ENCODE data around the gene BET1.

The BET1 gene

DNA sequence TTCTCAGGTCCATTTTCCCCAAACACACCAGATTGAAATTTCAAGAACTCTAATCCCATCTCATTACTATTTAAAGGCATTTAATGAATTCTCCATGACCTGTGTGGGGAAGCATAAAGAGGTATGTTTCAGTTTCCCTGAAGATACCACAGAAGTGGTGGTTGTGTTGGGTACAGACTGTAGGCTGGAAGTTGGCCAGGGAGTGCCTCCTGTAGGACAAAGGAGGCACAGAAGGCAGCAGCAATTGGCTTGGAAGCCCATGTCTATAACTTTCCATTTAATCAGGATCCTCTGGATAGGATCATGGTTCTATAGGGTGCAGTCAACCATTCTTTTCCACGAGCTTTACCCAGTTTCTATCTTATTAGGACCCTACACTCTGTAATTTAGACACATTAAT lies 8.6 kb upstream of the BET1 start:
- DNase-seq (ENCODE audit: low read depth in 2 of 2), result no peak

DNA sequence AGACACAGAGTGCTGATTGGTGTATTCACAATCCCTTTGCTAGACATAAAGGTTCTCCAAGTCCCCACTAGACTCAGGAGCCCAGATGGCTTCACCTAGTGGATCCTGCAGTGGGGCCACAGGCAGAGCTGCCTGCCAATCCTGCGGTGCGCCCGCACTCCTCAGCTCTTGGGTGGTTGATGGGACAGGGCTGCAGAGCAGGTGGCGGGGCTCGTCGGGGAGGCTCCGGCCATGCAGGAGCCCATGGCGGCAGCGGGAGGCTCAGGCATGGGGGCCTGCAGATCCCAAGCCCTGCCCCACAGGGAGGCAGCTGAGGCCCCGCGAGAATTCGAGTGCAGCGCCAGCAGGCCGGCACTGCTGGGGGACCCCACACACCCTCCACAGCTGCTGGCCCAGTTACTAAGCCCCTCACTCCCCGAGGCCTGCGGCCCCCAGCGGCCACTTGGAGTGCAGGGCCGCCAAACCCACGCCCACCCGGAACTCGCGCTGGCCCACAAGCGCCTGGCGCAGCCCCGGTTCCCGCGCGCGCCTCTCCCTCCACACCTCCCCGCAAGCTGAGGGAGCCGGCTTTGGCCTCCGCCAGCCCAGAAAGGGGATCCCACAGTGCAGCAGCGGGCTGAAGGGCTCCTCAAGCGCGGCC lies 7.7 kb upstream of the BET1 start:
- no peak for DNase-seq (ENCODE audit: low read depth in 2 of 2)

DNA sequence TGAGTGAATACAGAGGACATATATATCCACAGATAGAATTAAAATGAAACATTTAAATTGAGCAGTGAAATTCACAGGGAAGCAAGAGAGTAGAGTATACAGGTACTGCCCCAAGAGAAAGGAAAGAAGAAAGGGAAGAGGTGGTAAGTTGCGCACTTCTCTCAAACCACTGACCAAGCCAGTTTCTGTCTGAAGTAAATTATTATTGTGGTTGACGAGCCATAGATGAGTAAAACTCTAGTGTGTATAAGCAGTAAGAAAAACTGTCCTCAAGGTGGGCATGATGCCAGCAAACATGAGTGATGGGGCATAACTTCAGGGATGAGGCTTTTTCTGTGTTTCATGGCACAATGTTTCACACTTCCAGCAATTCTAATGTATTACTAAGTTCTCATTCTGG lies 4.4 kb upstream of the BET1 start:
- no peak for DNase-seq (ENCODE audit: low read depth in 2 of 2)

- no peak for DNase-seq (ENCODE audit: low read depth in 2 of 2)
Measured at GRCh38 chr7:94005753-94006152, 1.6 kb upstream of the BET1 start.

DNA sequence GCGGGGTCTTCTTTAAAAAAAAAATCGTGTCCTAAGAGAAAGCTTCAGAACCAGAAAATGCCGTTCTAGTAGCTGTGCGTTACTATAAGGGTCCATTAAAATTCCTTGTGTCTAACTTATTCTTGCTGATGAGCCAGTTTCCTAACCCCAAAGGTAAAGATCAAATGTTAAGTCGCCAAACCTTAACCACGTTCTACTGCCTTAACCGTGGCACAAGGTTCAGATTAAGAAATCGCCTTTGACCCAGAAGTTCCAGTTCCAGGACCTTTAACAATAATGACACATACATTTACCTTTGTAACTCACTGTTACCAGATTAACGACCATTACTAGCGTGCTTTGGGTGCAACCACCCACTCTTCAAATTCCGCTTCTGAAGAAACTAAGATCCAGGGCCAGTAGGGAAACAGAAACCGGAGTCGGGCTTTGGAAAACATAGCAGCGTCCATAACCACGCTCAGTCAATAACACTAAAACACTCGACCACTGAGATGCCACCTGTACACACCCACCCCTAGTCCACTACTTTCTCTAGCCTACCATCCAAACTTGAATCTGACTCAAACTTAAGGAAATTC lies 620 bp downstream of the BET1 start:
- no peak for DNase-seq (ENCODE audit: low read depth in 2 of 2)

DNA sequence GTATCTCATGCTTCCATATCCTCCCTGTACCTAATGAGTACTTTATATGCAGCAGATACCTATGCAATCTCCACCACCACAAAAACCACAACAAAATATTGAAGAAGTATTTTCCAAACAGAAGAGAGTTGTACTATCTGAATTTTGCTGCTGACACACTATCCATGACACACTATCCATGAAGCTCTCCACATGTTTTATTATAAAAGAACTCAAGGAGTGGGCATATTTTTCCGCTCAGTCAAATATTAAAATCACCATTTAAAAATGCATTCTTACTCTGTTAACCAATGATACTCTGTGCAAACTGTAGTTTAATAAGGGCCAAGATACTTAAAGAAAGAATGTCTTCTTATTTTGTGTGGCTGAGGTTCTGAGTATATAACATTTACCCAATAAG lies 2.8 kb downstream of the BET1 start:
- no peak for DNase-seq (ENCODE audit: low read depth in 2 of 2)

GRCh38 chr7:93997868-93998267 lies 6.3 kb downstream of the BET1 start:
- no peak for DNase-seq (ENCODE audit: low read depth in 2 of 2)

DNA sequence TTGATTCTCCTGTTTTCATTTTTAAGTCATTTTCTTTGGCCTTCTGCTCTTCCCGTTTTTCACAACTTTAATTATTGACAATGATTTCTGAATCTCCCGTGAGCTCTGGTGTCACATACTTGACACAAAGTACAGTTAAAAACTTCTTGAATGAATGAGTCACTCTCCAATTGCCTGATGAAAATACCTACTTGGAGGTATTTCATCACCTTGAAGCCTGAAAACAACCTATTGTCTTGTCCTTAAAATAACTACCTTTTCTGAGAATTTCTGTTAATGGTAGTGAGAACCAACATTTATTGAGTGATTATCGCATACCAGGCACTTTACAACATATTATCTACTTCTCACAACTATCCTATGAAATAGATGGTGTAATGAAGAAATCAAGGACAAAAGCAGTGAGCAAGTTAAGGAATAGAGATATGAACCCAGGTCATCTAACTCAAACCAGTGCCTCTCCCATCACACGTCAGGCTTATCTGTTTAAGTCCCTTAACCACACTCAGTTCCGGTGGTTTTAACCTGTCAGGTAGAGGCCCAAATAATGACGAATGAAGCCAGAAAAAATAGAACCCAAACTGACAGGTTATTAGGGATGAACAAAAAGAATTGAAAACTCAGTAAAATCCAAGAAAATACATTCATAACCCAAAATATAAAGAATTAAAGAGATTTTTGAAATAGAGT lies 11.6 kb downstream of the BET1 start:
- DNase-seq (ENCODE audit: low read depth in 2 of 2), result no peak

DNA sequence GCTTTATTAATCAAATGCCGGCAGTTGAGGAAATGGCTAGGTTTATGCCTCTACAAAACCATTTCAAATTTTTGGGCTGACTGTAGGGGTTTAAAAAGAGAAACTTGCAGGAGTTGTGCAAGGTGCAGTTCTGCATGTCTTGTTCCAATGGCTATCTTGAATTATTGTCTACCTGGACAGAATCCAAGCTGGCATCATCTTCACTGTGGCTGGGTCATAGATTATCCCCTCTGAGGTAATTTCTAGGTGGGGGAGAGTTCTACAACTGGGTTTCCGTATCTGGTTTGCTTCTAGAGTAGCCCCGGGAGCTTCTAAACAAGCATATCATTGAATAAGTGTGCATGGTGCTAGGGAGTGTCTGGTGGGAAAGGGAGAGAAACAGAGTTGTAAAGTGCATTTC lies 16.9 kb downstream of the BET1 start:
- DNase-seq (ENCODE audit: low read depth in 2 of 2), result no peak

GRCh38 chr7:93985101-93985500 lies 19.1 kb downstream of the BET1 start:
- no peak for DNase-seq (ENCODE audit: low read depth in 2 of 2)

- DNase-seq (ENCODE audit: low read depth in 2 of 2), result no peak
Measured at GRCh38 chr7:93984024-93984423, 20.1 kb downstream of the BET1 start.

DNA sequence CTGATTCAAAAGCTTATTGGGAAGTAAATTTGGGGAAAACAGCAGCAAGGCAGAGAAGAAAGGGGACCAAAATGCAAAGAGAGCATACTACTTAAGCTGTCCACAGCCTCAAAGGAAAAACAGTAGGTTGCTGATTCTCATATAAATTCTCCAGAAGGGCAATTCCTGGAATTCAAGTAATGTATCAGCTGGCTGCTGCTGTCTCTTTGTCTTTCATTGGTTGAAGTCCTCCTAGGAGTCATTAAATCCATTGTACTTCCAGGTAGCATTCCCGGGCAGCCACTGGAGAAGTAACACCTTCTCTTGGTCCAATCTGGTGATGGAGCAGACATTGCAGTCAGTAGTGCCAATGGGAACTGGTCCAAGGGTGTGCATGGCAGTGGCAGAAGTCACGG lies 22.7 kb downstream of the BET1 start:
- DNase-seq (ENCODE audit: low read depth in 2 of 2), result no peak

DNA sequence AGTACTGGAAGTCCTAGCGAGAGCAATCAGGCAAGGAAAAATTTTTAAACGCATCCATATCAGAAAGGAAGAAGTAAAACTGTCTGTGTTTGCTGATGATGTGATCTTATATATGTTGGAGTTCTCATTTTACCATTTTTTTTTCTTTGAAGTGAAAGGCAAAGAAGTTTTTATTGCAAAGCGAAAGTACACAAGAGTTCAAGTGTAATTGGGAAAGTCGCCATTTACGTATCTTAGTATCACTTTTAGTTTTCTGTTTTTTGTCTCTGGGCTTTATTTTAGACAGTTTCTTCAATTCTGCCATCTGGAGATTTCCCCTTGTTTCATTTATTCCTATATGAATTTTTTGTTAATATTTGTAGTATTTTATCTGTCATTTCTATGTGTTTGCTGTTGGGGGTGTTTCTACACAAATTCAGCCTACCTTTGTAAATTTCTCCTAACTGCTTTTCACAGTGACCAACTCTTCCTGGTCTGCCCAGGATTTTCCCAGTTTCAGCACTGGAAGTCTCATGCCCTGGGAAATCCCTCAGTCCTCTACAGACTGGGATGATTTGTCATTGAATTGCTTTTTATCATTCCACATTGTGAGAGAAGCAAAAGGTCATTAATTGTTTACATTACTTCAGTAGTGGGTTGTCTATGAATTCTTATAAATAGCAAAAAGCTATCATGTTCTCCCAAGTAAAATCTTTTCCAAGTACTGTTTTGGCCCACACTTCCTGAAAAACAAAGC lies 23.2 kb downstream of the BET1 start:
- no peak for DNase-seq (ENCODE audit: low read depth in 2 of 2)

- DNase-seq (ENCODE audit: low read depth in 2 of 2), result no peak
Measured at GRCh38 chr7:93977211-93977950, 26.8 kb downstream of the BET1 start.

DNA sequence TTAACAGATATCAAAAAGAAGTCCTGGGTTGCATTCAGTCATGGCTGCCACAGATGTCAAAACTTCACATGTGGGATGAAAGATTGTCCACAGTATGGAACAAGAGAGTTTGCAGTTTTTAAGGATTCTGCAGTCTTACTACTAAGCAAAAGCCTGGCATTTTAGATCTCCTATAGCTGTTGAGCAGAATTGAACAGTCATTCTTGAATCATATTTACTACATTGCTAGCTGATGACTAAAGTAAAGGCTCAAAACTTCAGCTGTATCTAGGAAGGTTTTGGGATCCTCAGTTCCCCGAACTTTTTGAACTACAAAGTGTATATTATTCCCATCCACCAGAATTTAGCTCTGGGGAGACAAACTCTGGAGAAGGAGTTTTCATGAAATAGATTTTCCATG lies 31.0 kb downstream of the BET1 start:
- DNase-seq (ENCODE audit: low read depth in 2 of 2), result no peak

DNA sequence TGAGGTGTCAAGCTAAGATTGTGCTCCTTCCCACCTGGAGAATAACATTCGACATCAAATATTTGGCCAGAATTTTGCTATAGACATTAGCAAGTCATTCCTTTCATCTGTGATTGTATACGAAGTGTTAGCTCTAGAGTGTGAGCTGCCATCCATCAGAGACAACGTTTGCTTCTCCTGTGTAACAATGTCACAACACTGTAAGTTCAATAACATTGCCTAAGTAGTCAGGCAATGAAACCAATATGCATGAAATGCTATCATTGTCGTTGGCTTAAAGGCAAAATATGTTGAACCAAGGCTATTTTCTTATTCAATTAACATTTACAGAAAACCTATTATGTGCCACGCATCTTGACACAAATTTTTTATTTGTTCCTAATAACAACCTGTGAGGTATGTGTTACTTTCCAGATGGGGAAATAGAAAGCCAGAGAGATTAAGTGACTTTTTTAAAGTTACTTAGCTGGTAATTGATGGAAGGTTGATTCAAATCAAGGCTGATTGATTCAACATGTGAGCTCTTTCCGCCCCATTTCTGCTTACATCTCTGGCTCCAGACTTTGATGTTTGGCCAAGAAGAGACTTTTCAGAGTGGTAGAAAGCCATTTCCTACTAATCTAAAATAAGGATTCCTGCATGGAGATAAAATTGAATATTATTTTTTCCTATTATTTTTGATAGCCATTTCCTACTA lies 32.0 kb downstream of the BET1 start:
- DNase-seq (ENCODE audit: low read depth in 2 of 2), result no peak

GRCh38 chr7:93968911-93969620 lies 35.1 kb downstream of the BET1 start:
- DNase-seq (ENCODE audit: low read depth in 2 of 2), result no peak

DNA sequence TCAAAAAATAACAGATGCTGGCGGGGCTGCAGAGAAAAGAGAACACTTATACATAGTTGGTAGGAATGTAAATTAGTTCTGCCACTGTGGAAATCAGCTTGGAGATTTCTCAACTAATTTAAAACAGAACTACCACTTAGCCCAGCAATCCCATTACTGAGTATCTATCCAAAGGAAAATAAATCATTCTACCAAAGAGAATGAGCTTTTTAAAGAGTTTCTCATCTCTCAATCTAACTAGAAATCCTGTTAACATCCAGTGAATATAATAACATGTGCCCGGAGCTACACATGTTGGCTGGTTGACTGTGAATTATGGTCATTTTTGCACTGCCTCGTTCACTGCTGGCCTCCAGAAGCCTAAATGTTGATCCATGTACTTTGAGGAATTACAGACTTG lies 39.3 kb downstream of the BET1 start:
- no peak for DNase-seq (ENCODE audit: low read depth in 2 of 2)

GRCh38 chr7:93964262-93964661 lies 39.9 kb downstream of the BET1 start:
- no peak for DNase-seq (ENCODE audit: low read depth in 2 of 2)

DNA sequence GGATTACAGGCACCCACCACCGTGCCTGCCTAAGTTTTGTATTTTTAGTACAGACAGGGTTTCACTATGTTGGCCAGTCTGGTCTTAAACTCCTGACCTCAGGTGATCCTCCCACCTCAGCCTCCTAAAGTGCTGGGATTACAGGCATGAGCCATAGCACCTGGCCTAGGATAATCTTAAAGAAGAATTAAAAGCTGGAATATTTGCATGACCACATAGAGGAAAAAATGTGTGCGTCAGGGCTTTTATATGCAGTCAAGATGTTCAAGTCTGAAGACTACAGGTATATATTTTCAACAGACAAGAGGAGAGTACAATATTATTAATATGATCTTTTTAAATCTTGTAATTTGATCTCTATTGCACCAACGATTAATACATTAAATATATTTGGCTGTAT lies 43.2 kb downstream of the BET1 start:
- DNase-seq (ENCODE audit: low read depth in 2 of 2), result no peak

- no peak for DNase-seq (ENCODE audit: low read depth in 2 of 2)
Measured at GRCh38 chr7:93958651-93959050, 45.5 kb downstream of the BET1 start.

All from activated CD8-positive, alpha-beta memory T cell treated with anti-CD3 and anti-CD28 coated beads for 4 hours (primary cell).